Activated T-cell treated with anti-CD3 and anti-CD28 coated beads, Interleukin-2, amount 50 U/mL, for 4 hours (primary cell): ENCODE data around the gene TNFRSF14. TPM values are rescaled to one million over a fixed set of nuclear protein-coding genes. Genes with fewer than 3 reads are reported as not detected.

Experiments
- ATAC-seq, 2 donors: fragments of 200-7000 bp; cut with Tn5 transposase; one replicate each; pipeline ENCODE4 v1.10.0; 2021
- DNase-seq: peaks from one replicate; pipeline ENCODE4 v3.0.0-alpha.2; 2020
- H3K27me3 Mint-ChIP-seq: one replicate; pipeline ENCODE4 v1.8.0; 2021; ENCODE audit warnings: low read depth, mixed read lengths
- H3K36me3 Mint-ChIP-seq: one replicate; pipeline ENCODE4 v1.8.0; 2022; ENCODE audit warnings: mixed read lengths; ENCODE audit not compliant: insufficient read depth
- H3K4me1 Mint-ChIP-seq: one replicate; pipeline ENCODE4 v1.8.0; 2021; ENCODE audit warnings: low read depth, mixed read lengths
- H3K4me3 Mint-ChIP-seq: one replicate; pipeline ENCODE4 v1.8.0; 2021; ENCODE audit warnings: mild to moderate bottlenecking, moderate library complexity, mixed read lengths
- H3K9me3 Mint-ChIP-seq: one replicate; pipeline ENCODE4 v1.8.0; 2021; ENCODE audit warnings: mixed read lengths
- total RNA-seq, 3 donors: library from RNA; stranded (reverse); gene quantifications; one replicate each; pipeline ENCODE4 v1.2.1, GENCODE V29; 2021

TNFRSF14 gene
- total RNA-seq, 3 donors from 2014 or later, result 99.3 to 164 (median 114) TPM

DNA sequence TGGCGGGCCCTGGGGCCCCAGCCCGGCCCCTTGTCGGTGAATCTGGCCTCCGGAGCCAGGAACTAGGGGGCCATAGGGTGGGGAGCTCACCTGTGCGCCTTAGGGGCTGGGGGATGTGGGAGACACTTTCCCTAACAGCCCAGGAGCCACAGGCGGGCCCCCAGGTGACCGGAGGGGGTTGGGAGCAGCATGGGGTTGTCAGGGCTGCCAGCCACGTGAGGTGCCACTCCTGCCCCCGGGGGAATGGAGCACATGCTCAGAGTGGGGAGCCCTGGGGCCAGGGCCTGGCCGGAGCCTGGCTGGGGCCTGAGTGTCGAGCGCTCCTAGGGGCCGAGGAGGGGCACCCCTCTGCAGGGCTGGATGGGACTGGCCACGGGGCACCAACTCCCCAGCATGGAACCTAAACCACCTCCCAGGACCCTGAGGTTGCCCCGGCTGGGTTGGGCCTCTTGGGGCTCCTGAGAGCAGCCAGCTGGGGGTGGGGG is 50.3 kb downstream of the TNFRSF14 start:
- Mint-ChIP-seq H3K27me3 (peaks cover 3% of the 10 kb centered on the region), H3K36me3 (no peaks in the 10 kb centered on the region), H3K4me3 (no peak overlapping the region), H3K4me1 (no peaks in the 10 kb centered on the region), H3K9me3 (no peaks in the 10 kb centered on the region)
- peak; percentile 3 for DNase-seq
- no peak for ATAC-seq

DNA sequence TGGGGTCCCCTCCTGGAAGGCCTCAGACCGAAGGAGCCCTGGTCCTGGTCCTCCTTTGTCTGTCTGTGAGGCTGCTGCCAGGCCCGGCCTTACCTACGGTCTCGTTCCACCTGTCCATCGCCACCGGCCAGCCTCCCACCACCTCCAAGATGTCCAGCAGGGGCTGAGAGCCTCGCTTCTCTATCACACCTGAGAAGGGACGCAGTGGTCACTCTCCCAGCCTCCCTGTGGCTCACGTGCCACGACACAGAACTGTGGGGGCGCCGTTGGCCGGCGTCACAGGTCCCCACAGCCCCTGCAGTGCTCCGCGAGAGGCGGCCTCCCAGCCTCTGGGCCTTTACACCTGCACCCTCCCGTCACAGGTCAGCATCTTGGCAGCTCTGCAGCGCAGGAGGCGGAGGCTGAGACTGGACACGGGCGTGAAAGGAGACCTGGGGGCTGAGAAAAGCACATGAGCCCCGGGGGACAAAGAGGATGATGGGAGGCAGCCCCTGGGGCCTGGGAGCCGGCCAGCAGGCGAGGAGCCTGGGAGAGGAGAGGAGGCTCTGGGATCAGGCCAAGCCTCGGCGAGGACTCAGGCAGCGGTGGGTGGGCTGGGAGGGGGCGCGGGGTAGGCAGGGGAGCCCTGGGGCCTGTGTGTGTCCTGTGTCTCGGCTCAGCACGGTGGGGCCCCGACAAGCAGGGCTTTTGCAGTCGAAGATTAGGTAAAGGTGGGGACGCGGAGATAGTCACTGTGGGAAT is 50.9 kb downstream of the TNFRSF14 start:
- Mint-ChIP-seq H3K36me3 (no peaks in the 10 kb centered on the region), H3K9me3 (no peaks in the 10 kb centered on the region)
- no peak for ATAC-seq

GRCh38 chr1:2607641-2608091 is 51.5 kb downstream of the TNFRSF14 start:
- Mint-ChIP-seq H3K4me1 (no peaks in the 10 kb centered on the region), H3K9me3 (no peaks in the 10 kb centered on the region), H3K36me3 (no peaks in the 10 kb centered on the region), H3K27me3 (peaks cover 2% of the 10 kb centered on the region), H3K4me3 (no peak overlapping the region)
- ATAC-seq, result no peak
- no peak for DNase-seq

More for the DNA sequence above, 50.9 kb downstream of the TNFRSF14 start:
- no peak overlapping the region for H3K4me3 Mint-ChIP-seq
- DNase-seq, result no peak
- H3K4me1 Mint-ChIP-seq, result no peaks in the 10 kb centered on the region
- H3K27me3 Mint-ChIP-seq, result peaks cover 3% of the 10 kb centered on the region

DNA sequence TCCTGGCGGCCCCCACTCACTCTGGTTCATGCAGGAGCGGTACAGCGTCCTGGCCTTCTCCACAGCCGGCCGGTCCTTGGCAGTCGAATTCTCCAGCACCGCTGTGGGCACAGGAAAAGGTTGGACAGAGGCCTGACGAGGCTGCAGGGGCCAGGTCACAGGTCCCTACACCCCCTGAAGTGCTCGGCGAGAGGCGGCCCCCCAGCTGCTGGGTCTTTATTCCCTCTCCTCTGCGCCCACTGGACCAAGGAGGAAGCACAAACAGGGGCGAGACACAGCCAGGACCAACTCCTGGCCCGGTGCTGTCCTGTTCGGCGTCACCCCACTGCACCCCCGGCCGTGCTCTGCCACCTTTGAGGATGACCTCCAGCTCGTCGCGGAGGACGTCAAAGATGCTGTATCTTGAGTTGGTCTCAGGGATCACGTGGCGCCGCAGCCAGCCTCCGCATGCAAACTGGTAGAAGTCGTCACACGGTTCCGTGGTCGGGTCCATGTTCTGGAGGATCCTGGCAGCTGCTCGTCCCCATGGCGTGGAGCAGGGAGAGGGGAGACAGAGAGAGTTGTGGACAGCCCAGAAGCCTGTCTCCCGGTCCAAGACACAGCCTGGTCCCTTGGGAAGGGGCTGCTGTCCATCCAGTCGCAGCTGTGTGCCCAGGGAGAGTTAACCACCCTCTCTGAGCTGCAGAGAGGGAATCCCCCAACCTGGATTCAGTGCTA is 53.3 kb downstream of the TNFRSF14 start:
- H3K9me3 Mint-ChIP-seq, result peaks cover 9% of the 10 kb centered on the region

GRCh38 chr1:2610036-2610959 is 54.1 kb downstream of the TNFRSF14 start:
- H3K4me1 Mint-ChIP-seq, result no peaks in the 10 kb centered on the region
- peaks cover 4% of the 10 kb centered on the region for H3K27me3 Mint-ChIP-seq
- ATAC-seq (no peak), DNase-seq (no peak)
- no peaks in the 10 kb centered on the region for H3K36me3 Mint-ChIP-seq
- H3K4me3 Mint-ChIP-seq, result no peak overlapping the region
- H3K9me3 Mint-ChIP-seq, result peaks cover 11% of the 10 kb centered on the region

More for the DNA sequence above, 53.3 kb downstream of the TNFRSF14 start:
- peaks cover 4% of the 10 kb centered on the region for H3K27me3 Mint-ChIP-seq
- no peak for DNase-seq
- no peak for ATAC-seq
- no peak overlapping the region for H3K4me3 Mint-ChIP-seq
- H3K4me1 Mint-ChIP-seq, result no peaks in the 10 kb centered on the region
- H3K36me3 Mint-ChIP-seq, result no peaks in the 10 kb centered on the region

- Mint-ChIP-seq H3K4me1 (no peaks in the 10 kb centered on the region), H3K9me3 (peaks cover 17% of the 10 kb centered on the region), H3K4me3 (no peak overlapping the region), H3K36me3 (no peaks in the 10 kb centered on the region), H3K27me3 (peaks cover 4% of the 10 kb centered on the region)
- ATAC-seq (peak in 1 of 2 donors; percentile 59), DNase-seq (peak; percentile 5)
These were observed 54.9 kb downstream of the TNFRSF14 start for GRCh38 chr1:2611031-2611501.

GRCh38 chr1:2611621-2612437 is 55.7 kb downstream of the TNFRSF14 start:
- H3K4me1 Mint-ChIP-seq, result no peaks in the 10 kb centered on the region
- DNase-seq (no peak), ATAC-seq (no peak)
- H3K9me3 Mint-ChIP-seq, result peaks cover 21% of the 10 kb centered on the region
- no peaks in the 10 kb centered on the region for H3K36me3 Mint-ChIP-seq
- no peak overlapping the region for H3K4me3 Mint-ChIP-seq
- H3K27me3 Mint-ChIP-seq, result peaks cover 8% of the 10 kb centered on the region

DNA sequence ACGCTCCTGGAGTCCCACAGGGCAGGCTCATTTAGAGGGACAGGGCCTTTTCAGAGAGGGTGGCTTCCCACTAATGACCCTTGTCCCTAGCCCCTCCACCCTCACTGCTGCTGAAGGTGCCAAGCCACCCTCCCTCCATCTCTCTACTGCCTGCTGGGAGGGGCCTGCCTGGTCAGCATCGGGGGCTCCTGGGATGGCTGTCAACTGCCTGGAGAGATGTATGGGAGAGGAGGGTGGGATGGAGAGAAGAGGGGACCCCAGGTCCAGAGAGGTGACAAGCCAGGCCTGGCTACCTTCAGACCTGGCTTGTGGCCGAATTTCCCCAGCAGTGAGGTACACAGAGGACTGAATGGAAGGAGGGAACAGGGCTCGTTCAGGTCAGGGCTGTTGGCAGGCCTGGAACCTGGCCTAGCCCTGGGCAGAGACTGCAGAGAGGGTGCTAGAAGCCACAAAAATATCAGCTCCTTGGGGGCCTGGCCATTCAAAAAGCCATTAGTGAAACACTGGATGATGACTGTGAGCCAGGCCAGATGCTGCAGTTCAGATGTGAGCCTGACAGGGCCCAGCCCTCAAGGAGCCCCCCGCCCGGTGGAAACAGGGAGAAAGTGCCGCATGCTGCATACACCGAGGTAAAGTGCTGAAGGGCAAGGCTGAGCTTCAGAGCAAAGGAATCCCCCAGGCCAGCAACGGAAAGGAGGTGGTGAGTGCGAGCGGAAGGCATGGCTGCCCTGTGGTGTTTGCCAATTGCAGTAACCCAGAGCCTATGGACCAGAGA is 56.6 kb downstream of the TNFRSF14 start:
- ATAC-seq (no peak), DNase-seq (peak; percentile 4)
- H3K9me3 Mint-ChIP-seq, result peaks cover 21% of the 10 kb centered on the region
- peaks cover 10% of the 10 kb centered on the region for H3K27me3 Mint-ChIP-seq
- H3K36me3 Mint-ChIP-seq, result no peaks in the 10 kb centered on the region
- H3K4me3 Mint-ChIP-seq, result no peak overlapping the region
- no peaks in the 10 kb centered on the region for H3K4me1 Mint-ChIP-seq

Other genes with a start within 250 kb of the TNFRSF14 start
- gene MORN1, start 164.8 kb upstream of the TNFRSF14 start, total RNA-seq, result 1 to 10 TPM; 6.4 to 7.0 (median 6.7) TPM
- 100 to 1,000 TPM; 153 to 170 (median 170) TPM for gene RER1, start 164.5 kb upstream of the TNFRSF14 start, total RNA-seq
- 10 to 100 TPM; 23.4 to 23.6 (median 23.6) TPM for gene PEX10, start 143.8 kb upstream of the TNFRSF14 start, total RNA-seq
- gene PLCH2, start 80.1 kb upstream of the TNFRSF14 start, total RNA-seq, result 1 to 10 TPM in 1 of 3 donors, under 1 TPM in 2; 0.58 to 1.3 (median 0.81) TPM
- gene PANK4, start 29.8 kb upstream of the TNFRSF14 start, total RNA-seq, result 10 to 100 TPM; 38.4 to 40.5 (median 40.0) TPM
- gene HES5, start 26.1 kb upstream of the TNFRSF14 start, total RNA-seq, result not detected
- 10 to 100 TPM; 33.8 to 42.3 (median 40.8) TPM for gene PRXL2B, start 30.4 kb downstream of the TNFRSF14 start, total RNA-seq
- gene MMEL1, start 76.6 kb downstream of the TNFRSF14 start, total RNA-seq, result under 1 TPM in 2 of 3 donors, not detected in 1; 0.61 to 0.68 TPM
- gene TTC34, start 245.3 kb downstream of the TNFRSF14 start, total RNA-seq, result under 1 TPM; 0.56 to 0.82 (median 0.60) TPM